ENCODE data around the gene DCHS2. TPM values are rescaled to one million over a fixed set of nuclear protein-coding genes. Genes with fewer than 3 reads are reported as not detected.

Gene DCHS2
- total and polyA plus RNA-seq, 2 of the 8 experiments (the other 6 are each of a cell fraction or from before 2014, with no cell fraction given) = 0.54 to 2.6 TPM

DNA sequence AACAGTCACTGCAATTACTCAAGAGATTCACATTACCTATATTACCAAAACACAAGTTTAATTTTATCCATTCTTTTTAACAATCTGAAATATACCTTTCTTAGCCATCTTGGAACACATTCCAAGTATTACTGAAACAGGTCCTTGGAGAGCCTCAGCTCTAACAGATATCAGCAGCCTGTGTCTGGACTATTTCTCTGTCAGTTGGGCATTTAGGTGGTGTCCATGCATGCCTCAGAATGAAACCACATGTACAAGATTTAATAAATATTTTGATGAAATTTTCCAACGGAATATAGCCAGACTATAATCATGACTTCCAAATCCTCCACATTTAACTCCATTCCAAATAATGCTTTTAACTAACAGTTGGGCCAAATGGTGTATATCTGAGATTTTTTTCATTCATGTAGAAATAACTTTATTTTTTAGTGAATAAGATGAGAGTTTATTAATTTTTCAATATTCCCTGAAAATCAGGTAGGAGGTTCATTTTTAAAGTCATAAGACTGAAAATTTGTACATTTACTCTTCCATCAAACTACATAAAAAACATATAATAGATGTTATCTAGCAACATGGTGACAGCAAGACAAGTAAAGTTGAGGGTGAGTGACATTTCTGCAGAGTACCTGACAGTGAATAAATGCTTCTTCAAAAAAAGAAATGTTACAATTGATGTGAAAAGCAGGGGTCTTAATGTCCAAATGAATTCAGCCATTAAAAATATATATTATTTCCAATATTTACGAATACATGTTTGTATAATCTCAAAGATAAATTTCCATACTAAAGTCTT, 174.2 kb downstream of the DCHS2 start (continued):
- TF ChIP-seq, protein P1, sequence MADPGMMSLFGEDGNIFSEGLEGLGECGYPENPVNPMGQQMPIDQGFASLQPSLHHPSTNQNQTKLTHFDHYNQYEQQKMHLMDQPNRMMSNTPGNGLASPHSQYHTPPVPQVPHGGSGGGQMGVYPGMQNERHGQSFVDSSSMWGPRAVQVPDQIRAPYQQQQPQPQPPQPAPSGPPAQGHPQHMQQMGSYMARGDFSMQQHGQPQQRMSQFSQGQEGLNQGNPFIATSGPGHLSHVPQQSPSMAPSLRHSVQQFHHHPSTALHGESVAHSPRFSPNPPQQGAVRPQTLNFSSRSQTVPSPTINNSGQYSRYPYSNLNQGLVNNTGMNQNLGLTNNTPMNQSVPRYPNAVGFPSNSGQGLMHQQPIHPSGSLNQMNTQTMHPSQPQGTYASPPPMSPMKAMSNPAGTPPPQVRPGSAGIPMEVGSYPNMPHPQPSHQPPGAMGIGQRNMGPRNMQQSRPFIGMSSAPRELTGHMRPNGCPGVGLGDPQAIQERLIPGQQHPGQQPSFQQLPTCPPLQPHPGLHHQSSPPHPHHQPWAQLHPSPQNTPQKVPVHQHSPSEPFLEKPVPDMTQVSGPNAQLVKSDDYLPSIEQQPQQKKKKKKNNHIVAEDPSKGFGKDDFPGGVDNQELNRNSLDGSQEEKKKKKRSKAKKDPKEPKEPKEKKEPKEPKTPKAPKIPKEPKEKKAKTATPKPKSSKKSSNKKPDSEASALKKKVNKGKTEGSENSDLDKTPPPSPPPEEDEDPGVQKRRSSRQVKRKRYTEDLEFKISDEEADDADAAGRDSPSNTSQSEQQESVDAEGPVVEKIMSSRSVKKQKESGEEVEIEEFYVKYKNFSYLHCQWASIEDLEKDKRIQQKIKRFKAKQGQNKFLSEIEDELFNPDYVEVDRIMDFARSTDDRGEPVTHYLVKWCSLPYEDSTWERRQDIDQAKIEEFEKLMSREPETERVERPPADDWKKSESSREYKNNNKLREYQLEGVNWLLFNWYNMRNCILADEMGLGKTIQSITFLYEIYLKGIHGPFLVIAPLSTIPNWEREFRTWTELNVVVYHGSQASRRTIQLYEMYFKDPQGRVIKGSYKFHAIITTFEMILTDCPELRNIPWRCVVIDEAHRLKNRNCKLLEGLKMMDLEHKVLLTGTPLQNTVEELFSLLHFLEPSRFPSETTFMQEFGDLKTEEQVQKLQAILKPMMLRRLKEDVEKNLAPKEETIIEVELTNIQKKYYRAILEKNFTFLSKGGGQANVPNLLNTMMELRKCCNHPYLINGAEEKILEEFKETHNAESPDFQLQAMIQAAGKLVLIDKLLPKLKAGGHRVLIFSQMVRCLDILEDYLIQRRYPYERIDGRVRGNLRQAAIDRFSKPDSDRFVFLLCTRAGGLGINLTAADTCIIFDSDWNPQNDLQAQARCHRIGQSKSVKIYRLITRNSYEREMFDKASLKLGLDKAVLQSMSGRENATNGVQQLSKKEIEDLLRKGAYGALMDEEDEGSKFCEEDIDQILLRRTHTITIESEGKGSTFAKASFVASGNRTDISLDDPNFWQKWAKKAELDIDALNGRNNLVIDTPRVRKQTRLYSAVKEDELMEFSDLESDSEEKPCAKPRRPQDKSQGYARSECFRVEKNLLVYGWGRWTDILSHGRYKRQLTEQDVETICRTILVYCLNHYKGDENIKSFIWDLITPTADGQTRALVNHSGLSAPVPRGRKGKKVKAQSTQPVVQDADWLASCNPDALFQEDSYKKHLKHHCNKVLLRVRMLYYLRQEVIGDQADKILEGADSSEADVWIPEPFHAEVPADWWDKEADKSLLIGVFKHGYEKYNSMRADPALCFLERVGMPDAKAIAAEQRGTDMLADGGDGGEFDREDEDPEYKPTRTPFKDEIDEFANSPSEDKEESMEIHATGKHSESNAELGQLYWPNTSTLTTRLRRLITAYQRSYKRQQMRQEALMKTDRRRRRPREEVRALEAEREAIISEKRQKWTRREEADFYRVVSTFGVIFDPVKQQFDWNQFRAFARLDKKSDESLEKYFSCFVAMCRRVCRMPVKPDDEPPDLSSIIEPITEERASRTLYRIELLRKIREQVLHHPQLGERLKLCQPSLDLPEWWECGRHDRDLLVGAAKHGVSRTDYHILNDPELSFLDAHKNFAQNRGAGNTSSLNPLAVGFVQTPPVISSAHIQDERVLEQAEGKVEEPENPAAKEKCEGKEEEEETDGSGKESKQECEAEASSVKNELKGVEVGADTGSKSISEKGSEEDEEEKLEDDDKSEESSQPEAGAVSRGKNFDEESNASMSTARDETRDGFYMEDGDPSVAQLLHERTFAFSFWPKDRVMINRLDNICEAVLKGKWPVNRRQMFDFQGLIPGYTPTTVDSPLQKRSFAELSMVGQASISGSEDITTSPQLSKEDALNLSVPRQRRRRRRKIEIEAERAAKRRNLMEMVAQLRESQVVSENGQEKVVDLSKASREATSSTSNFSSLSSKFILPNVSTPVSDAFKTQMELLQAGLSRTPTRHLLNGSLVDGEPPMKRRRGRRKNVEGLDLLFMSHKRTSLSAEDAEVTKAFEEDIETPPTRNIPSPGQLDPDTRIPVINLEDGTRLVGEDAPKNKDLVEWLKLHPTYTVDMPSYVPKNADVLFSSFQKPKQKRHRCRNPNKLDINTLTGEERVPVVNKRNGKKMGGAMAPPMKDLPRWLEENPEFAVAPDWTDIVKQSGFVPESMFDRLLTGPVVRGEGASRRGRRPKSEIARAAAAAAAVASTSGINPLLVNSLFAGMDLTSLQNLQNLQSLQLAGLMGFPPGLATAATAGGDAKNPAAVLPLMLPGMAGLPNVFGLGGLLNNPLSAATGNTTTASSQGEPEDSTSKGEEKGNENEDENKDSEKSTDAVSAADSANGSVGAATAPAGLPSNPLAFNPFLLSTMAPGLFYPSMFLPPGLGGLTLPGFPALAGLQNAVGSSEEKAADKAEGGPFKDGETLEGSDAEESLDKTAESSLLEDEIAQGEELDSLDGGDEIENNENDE (IDR thresholded peaks at IDR 0.05; ENCODE audit: insufficient replicate concordance, low read length) = no peak
- no peak for TF ChIP-seq CTBP2 (IDR thresholded peaks at IDR 0.05; ENCODE audit: borderline replicate concordance, insufficient read depth, insufficient read length, low read length)

Data from H1 (cell line).